T47D (cell line): ENCODE measurements around the gene SACM1L.

ENCODE experiments used
- DNase-seq, 2 experiments: peaks; one replicate each; pipeline versions ENCODE4 v3.0.0 to v3.0.0-alpha.2; 2011 to 2012; ENCODE audit warnings: low read depth in 1 of 2, low spot score in 1 of 2
- JUND ChIP-seq: IDR thresholded peaks from 2 replicates; pipeline ENCODE4 v1.6.1; 2012; ENCODE audit warnings: low read depth
- in situ Hi-C: cut with HindIII; loops from 2 replicates; pipeline ENCODE4 v1.10.0; 2016; ENCODE audit warnings: low sequenced_read_pairs, low pct_unique_long_range_greater_than_20kb

Gene SACM1L

DNA sequence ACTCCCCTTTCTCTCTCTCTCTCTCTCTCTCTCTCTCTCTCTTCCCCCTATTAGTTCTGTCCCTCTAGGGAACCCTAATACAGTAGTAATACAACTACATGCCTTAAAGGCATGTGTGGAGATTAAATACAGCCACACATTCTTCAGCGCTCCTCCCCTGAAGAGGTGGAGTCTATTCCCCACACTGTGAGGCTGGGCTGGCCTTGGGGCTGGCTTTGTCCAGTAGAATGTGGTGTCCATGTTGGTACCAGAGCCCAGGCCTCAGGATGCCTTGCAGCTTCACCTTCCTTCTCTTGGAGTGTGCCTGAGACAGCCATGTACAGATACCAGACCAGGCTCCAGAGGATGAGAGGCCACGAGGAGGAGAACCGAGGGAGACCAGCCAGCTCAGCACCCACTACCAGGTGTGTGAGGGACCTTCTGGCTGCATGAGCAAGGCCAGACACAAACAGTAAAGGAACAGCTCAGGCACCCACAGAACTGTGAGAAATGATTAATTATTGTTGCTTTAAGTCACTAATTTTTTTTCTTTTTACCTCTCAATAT lies 96.5 kb downstream of the SACM1L start:
- in situ Hi-C loops: no loop called here
- TF ChIP-seq JUND: no peak
- no peak for DNase-seq

DNA sequence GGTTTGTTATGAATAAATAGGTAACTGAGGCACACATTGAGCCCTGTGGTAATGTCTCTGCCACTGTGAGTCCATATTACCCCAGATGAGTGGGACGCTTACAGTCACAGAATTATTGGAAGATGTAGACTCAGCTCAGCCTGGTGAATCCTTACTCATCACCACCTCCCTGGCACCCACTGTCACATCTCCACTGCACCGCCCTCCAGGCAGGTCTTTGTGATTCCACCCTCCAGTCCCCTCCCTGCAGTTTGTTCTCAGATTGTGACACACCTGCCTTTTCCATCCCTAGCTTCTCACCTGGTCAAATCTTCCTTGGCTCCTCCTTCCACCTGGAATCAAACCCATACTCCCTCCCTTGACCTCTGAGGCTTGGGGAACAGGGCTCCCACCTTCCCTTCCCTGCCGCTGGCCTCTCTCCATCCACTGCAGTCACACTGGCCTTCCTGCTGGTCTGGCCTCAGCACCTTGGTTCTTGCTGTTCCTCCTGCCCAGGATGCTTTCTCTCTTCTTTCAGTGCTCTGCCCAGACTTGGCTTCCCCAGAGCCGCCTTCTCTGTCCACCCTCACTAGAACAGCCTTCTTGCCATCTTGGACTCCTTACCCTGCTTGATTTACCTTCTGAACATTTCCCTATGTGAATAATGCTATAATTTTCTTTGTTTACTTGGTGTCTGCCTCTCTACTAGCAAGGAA lies 97.8 kb downstream of the SACM1L start:
- no peak for TF ChIP-seq JUND
- in situ Hi-C loops: no loop called here
- no peak for DNase-seq

GRCh38 chr3:45787551-45787950 lies 98.4 kb downstream of the SACM1L start:
- no peak for DNase-seq
- in situ Hi-C loops: no loop called here
- no peak for TF ChIP-seq JUND

DNA sequence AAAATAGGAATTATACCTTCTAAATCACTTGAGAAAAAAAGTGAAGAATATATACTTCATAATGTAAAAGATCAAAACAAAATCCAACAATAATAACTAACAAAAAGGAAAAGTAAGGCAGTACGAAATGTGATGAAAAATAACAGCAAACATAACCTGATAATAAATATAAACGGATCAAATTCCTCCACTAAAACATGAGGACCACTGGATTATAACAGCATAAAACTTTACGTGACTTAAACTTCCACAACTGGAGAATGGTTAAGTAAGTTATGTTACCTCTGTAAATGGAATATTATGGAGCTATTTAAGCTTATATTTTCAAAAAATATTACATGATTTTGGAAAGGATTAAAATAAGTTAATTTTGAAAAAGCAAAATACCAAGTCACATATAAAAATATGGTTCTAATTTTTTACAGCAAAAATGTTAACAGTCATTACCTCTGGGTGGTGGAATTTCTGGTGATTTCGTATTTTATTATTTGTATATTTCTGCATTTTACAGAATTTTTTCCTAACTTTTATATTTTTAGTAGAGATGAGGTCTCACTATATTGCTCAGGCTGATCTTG lies 100.1 kb downstream of the SACM1L start:
- in situ Hi-C loops: no loop called here
- no peak for TF ChIP-seq JUND
- DNase-seq: no peak

DNA sequence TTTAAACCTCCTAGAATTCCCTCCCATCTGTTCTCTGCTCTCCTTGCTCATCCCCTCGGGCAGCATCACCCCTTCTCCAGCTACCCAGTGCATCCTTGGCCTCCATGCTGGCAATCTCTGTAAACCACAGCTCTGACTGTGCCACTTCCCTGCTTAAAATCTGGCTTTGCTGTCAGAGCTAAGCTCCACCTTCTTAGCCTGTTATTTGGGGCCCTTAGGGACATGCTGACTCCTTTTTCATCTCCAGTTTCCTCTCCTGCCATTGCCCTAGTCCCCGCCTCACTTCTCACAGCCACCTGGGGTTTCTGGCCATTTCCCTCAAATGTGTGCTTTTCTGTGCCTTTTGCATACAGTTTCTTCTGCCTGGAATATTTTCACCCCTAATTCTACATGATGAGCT lies 101.4 kb downstream of the SACM1L start:
- no peak for DNase-seq
- in situ Hi-C loops: no loop called here
- TF ChIP-seq JUND: no peak

DNA sequence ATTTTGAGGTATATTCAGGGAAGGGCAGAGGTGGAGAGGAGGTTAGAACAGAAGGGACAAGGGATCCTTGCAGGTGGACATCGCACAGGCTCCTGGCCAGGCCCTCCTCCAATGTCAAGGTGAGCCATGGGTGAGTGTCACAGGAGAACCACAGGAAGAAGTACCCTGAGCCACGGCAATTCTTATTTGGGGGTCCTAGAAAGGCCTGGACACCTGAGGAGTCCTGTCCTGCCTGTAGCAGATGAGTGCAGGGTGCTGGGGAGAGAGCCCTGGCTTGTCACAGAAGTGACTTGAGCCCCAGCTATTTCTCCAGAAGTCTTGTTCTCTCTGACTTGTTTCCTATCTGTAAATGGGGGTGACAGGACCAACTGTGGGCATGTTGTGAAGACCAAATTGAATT lies 102.8 kb downstream of the SACM1L start:
- TF ChIP-seq JUND: no peak
- no peak for DNase-seq

DNA sequence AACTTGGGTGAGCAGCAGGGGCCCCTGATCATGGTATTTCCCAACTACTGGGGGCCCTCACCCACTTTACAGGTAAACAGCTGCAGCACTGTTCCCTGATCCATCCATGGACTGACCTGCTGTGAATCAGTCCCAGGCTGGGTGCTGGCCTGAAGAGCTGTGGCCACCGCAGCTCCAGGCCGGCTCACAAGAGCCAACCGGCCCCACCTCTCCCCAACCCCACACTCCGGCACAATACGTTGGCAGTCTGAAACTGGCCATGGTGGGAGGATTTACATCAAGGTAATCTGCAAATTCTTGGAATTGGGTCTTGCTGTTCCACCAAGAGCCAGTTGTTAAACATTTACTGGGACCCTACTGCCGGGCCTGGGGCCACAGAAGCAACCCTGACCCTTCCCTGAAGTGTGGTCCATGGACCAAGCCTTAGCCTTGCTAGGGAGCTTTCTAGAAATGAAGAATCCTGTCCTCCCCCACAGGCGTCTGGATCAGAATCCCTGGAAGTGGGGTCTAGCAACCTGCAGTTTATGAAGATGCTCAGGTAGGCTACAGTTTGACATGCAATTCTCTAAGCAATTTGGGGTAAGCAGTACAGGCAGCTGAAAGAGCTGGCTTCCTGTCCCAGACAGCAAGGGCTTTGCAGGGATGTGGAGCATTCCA lies 103.4 kb downstream of the SACM1L start:
- in situ Hi-C loops: no loop called here
- no peak for DNase-seq
- no peak for TF ChIP-seq JUND

More for the DNA sequence above, 102.8 kb downstream of the SACM1L start:
- in situ Hi-C loops: no loop called here

DNA sequence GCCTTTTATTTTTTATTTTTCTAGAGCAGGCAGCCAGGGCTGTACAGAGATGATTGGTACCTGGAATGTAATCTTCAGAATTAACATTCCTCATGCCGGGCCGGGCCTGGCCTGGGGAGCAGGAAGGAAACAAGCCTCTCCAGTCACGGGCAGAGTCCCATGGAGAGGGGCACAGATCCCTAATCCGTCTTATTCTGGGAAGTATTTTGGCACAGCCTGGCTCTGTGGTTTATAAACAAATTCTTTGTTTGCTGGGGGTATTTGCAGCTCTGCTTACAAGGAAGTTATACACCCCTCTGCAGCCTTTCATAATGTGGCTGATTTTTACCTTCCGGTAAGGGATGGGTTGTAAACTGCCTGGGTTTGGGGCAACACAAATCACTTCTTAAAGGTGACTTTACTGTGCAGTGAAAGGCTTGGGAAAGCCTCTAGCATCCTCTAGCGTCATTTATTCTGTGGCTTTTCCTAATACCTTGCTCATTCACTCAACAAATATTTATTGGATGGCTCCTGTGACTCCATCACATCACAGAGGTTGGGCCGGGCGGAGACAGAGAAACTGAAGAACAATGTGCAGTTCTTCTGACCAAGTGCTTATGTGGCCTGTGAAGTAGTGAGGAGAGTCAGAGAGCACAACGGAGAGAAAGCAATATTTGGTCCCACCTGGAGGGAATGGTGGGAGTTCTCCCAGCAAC lies 104.4 kb downstream of the SACM1L start:
- DNase-seq: peak in 1 of 2 experiments; percentile 26
- in situ Hi-C loops: no loop called here
- no peak for TF ChIP-seq JUND

DNA sequence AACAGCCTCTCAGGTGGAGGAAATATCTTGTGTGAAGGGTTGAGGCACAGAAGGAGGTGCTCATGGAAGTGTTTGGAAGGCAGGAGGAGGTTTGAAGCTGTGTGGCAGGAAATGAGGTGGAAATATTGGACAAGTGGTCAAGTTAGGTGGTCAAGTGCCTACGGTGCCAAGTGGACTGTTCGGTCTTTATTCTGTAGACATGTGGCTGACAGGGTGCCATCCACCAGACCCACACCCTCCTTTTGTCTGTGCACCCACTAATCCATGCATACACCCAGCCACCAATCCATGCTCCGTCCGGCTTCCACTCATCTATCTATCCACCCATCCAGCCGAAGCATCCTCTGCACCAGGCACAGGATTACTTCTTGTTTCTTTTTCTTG lies 105.0 kb downstream of the SACM1L start:
- no peak for TF ChIP-seq JUND
- in situ Hi-C loops: no loop called here

GRCh38 chr3:45794660-45795059 lies 105.5 kb downstream of the SACM1L start:
- in situ Hi-C loops: no loop called here
- no peak for DNase-seq
- no peak for TF ChIP-seq JUND

More for the DNA sequence above, 105.0 kb downstream of the SACM1L start:
- no peak for DNase-seq
